Kidney epithelial cell (primary cell): ENCODE measurements around the gene UNK. TPM values are rescaled to one million over a fixed set of nuclear protein-coding genes. Genes with fewer than 3 reads are reported as not detected.
"Not testable (repeated sequence)": the region's sequence is repeated elsewhere in the genome, so short reads cannot be mapped to it uniquely, and the experiment has no call there.

Experiments used
- DNase-seq: peaks from one replicate; pipeline ENCODE4 v3.0.0-alpha.2; 2010; ENCODE audit warnings: low read depth
- H3K27me3 ChIP-seq: 2 replicates; pipeline ENCODE4 v1.6.0; 2011; ENCODE audit warnings: low read length; ENCODE audit not compliant: control insufficient read depth, insufficient read depth
- H3K36me3 ChIP-seq: 2 replicates; pipeline ENCODE4 v1.5.1; 2011; ENCODE audit warnings: low read length; ENCODE audit not compliant: control insufficient read depth, insufficient read depth
- H3K4me3 ChIP-seq: 2 replicates; pipeline ENCODE4 v1.5.1; 2011; ENCODE audit warnings: low read depth, mild to moderate bottlenecking, control low read depth, low read length
- total RNA-seq: library from RNA; depleted of rRNA; stranded (reverse); fragments of >200 nt; gene quantifications from 2 replicates; pipeline ENCODE4 v1.2.3, GENCODE V29; 2015
- TF ChIP-seq, protein P1 (sequence below): IDR thresholded peaks from 2 replicates; pipeline ENCODE4 v1.5.1; 2011; ENCODE audit warnings: mild to moderate bottlenecking, moderate library complexity, low read length, control low read depth, inconsistent platforms; ENCODE audit not compliant: insufficient read depth, poor library complexity, severe bottlenecking

Gene UNK
- total RNA-seq, 1 donor from 2014 or later: 18.6 TPM

DNA sequence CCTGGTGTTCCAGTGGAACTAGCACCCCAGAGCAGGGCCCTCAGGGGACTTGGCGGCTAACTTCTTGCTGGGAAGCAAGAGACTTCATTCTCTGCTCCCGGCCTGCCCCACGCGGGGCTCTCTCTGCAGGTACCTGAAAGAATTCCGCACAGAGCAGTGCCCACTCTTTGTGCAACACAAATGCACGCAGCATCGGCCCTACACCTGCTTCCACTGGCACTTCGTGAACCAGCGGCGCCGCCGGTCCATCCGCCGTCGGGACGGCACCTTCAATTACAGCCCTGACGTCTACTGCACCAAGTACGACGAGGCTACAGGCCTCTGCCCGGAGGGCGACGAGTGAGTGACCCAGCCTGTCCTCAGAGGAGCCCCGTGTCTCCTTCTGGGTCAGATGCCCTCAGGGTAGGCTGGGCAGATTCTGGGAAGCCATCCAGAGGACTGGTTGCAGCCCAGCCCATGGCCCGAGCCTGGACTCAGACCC lies 25.1 kb downstream of the UNK start:
- peaks cover 6% of the 10 kb centered on the region for H3K36me3 ChIP-seq
- TF ChIP-seq, protein P1, sequence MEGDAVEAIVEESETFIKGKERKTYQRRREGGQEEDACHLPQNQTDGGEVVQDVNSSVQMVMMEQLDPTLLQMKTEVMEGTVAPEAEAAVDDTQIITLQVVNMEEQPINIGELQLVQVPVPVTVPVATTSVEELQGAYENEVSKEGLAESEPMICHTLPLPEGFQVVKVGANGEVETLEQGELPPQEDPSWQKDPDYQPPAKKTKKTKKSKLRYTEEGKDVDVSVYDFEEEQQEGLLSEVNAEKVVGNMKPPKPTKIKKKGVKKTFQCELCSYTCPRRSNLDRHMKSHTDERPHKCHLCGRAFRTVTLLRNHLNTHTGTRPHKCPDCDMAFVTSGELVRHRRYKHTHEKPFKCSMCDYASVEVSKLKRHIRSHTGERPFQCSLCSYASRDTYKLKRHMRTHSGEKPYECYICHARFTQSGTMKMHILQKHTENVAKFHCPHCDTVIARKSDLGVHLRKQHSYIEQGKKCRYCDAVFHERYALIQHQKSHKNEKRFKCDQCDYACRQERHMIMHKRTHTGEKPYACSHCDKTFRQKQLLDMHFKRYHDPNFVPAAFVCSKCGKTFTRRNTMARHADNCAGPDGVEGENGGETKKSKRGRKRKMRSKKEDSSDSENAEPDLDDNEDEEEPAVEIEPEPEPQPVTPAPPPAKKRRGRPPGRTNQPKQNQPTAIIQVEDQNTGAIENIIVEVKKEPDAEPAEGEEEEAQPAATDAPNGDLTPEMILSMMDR: no peak
- DNase-seq: no peak
- H3K4me3 ChIP-seq: no peak overlapping the region
- H3K27me3 ChIP-seq: no peaks in the 10 kb centered on the region

DNA sequence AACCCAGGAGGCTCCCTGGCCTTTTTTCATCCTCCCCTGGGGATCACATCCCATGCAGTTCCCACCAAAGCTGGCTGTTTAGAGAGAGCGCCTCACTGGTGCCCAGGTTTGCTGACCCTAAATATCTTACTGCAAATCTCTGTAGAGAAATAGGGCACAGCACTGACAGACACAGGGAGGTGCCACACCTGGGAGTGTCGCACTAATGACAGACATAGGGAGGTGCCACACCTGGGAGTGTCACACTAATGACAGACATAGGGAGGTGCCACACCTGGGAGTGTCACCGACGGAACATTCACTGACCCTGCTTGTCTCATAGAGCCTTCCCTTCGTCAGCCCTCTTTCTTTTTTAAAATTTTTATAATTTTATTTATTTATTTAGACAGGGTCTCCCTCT lies 25.6 kb downstream of the UNK start:
- TF ChIP-seq, protein P1: no peak
- H3K27me3 ChIP-seq: no peaks in the 10 kb centered on the region
- DNase-seq: no peak
- H3K36me3 ChIP-seq: peaks cover 6% of the 10 kb centered on the region
- no peak overlapping the region for H3K4me3 ChIP-seq

DNA sequence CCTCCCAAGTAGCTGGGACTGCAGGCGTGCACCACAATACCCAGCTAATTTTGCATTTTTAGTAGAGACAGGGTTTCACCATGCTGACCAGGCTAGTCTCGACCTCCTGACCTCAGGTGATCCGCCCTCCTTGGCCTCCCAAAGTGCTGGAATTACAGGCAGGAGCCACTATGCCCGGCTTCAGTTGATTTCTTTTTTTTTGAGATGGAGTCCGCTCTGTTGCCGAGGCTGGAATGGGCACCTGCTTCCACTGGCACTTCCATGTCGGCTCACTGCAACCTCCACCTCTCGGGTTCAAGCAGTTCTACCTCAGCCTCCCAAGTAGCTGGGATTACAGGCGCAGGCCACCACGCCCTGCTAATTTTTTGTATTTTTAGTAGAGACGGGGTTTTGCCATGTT lies 26.1 kb downstream of the UNK start:
- not testable (repeated sequence) for H3K36me3 ChIP-seq, H3K27me3 ChIP-seq, DNase-seq, H3K4me3 ChIP-seq

DNA sequence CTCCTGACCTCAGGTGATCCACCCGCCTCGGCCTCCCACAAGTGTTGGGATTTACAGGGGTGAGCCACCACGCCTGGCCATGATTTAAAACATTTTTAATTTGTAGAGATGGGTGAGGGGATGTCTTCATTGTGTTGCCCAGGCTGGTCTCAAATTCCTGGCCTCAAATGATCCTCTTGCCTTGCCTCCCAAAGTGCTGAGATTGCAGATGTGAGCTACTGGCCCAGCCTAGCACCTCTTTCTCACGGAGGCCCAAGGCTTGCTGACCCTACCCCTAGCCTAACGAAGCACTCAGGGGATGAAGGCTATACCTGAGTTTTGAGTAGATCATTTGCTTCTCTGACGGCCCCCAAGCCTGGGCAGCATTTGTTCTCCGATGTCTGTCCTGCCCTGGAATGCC lies 26.6 kb downstream of the UNK start:
- no peak for DNase-seq
- H3K4me3 ChIP-seq: no peak overlapping the region
- peaks cover 6% of the 10 kb centered on the region for H3K36me3 ChIP-seq
- no peaks in the 10 kb centered on the region for H3K27me3 ChIP-seq
- TF ChIP-seq, protein P1: no peak

DNA sequence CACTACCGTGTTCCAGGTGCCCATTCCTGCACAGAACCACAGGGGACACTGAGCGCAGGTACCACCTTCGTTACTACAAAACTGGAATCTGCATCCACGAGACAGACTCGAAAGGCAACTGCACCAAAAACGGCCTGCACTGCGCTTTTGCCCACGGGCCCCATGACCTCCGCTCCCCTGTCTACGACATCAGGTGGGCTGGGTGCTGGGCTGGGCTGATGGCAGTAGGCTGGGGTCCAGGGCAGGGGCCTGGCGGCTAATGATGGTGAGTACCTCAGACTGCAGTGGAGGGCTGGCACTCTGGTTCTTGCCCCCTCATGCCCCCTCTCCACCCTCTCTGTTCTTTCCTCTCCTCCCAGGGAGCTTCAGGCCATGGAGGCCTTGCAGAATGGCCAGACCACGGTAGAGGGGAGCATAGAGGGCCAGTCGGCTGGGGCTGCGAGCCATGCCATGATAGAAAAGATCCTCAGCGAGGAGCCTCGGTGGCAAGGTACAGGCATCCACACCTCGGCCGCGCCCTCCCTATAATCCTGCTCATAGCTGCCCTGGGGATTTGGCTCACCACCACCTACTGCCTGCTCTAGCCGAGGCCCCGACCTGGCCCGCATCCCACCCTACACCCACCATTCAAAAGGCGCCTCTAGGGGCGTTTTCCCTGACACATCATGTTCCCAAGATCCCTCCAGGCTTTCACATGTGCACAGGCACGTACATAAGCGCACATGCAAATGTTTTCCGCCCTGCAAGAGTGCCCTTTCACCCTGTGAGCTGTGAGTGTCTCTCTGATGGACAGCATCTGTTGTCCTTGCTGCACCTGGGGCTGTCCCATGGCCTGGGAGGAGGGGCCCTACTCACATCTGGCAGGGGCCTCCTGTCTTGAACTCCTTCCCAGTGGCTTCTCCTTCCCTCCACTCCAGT lies 27.7 kb downstream of the UNK start:
- Histone ChIP-seq H3K36me3 (peaks cover 6% of the 10 kb centered on the region), H3K4me3 (no peak overlapping the region), H3K27me3 (no peaks in the 10 kb centered on the region)
- TF ChIP-seq, protein P1: no peak
- no peak for DNase-seq

DNA sequence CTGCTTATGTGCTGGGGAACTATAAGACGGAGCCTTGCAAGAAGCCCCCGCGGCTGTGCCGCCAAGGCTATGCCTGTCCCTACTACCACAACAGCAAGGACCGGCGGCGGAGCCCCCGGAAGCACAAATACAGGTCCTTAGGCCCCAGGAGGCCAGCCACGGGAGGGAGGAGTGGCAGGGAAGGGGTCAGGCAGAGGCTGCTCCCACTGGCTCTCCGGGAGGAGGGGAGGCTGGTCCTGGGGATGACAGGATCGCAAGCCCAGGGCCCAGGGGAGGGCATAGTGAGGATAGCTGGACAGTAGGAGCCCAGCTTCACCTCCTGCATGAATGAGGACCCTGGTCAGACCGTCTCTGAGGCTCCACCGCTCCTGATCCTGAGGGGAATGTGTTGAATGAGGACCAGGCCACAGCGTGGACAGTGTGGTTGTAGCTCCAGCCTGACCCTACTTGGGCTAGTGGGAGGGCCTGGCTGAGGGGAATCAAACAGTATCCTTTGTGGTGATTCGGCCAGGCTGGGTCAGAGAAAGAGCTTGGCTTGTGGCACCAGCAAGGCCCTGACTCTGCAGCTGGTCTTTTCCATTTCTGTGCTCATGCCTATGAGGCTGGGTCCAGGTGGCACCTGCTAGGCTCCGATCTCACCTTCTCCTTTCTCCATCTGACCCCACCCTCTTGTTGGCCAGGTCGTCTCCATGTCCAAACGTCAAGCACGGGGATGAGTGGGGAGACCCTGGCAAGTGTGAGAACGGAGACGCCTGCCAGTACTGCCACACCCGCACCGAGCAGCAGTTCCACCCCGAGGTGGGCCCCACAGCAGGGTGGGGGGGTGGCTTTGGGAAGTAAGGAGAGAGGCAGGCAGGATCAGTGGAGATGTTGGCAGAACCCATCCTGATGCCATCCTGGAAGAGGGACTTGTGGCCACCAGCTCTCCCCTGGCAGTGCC lies 28.7 kb downstream of the UNK start:
- H3K36me3 ChIP-seq: peaks cover 6% of the 10 kb centered on the region
- no peak overlapping the region for H3K4me3 ChIP-seq
- no peaks in the 10 kb centered on the region for H3K27me3 ChIP-seq
- TF ChIP-seq, protein P1: no peak
- DNase-seq: no peak
